Activated CD4-positive, alpha-beta T cell treated with anti-CD3 and anti-CD28 coated beads, Interleukin-2, amount 10 ng/mL, durations not matched to agents 24 days and 14 days (primary cell): Measurements from ENCODE around the gene SCAPER. TPM values are rescaled to one million over a fixed set of nuclear protein-coding genes. Genes with fewer than 3 reads are reported as not detected.

ENCODE experiments used
- DNase-seq: peaks from one replicate; pipeline ENCODE4 v3.0.0; 2022
- H3K27ac Mint-ChIP-seq: one replicate; pipeline ENCODE4 v1.8.0; 2022; ENCODE audit warnings: mild to moderate bottlenecking, mixed read lengths
- H3K27me3 Mint-ChIP-seq: one replicate; pipeline ENCODE4 v1.8.0; 2022; ENCODE audit warnings: mixed read lengths
- H3K36me3 Mint-ChIP-seq: one replicate; pipeline ENCODE4 v1.8.0; 2022; ENCODE audit warnings: low read depth, mild to moderate bottlenecking, mixed read lengths
- H3K4me1 Mint-ChIP-seq: one replicate; pipeline ENCODE4 v1.8.0; 2021; ENCODE audit warnings: mixed read lengths
- H3K4me3 Mint-ChIP-seq: one replicate; pipeline ENCODE4 v1.8.0; 2022; ENCODE audit warnings: mild to moderate bottlenecking, moderate library complexity, mixed read lengths
- H3K9me3 Mint-ChIP-seq: one replicate; pipeline ENCODE4 v1.8.0; 2021; ENCODE audit warnings: mixed read lengths
- intact Hi-C: fragments of 100-400 bp; cut with micrococcal nuclease; formaldehyde crosslinking; loops from one replicate; pipeline ENCODE4 v1.15.1; 2023
- total RNA-seq: library from RNA; stranded (reverse); gene quantifications from 2 replicates; pipeline ENCODE4 v1.2.3, GENCODE V29; 2022

The SCAPER gene
- total RNA-seq, 1 donor from 2014 or later: 31.0 TPM

DNA sequence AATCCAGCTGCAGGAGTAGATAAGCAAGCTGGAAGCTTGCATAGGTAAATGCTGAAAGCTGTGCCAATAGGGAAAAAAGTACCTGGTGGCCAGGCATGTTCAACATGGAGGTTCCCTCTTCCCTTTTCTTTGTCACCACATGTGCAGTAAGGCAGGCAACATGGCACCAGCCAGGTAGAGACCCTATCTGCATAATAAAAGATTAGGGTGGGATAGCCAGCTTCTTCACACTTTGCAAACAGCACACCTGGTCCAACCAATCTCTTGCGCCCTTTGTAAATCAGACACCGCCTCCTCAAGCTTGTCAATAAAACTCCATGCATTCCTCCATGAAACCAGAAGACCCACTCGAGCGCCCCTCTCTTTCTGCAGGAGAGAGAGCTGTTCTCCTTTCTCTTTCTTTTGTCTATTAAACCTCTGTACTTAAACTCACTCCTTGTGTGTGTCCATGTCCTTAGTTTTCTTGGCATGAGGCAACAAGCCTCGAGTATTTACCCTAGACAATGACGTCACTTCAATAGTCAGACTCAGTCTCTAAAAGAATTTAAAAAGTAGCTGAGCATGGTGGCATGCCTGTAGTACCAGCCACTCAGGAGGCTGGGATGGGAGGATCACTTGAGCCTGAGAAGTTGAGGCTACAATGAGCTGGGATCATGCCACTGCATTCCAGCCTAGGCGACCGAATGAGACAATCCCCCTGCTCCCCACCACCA, 256.3 kb downstream of the SCAPER start:
- Mint-ChIP-seq H3K27ac (no peak overlapping the region), H3K27me3 (peaks cover 2% of the 10 kb centered on the region), H3K9me3 (peaks cover 17% of the 10 kb centered on the region), H3K4me1 (peaks cover 6% of the 10 kb centered on the region), H3K36me3 (peaks cover 31% of the 10 kb centered on the region), H3K4me3 (no peak overlapping the region)
- no peak for DNase-seq
- intact Hi-C loops: no loop called here

DNA sequence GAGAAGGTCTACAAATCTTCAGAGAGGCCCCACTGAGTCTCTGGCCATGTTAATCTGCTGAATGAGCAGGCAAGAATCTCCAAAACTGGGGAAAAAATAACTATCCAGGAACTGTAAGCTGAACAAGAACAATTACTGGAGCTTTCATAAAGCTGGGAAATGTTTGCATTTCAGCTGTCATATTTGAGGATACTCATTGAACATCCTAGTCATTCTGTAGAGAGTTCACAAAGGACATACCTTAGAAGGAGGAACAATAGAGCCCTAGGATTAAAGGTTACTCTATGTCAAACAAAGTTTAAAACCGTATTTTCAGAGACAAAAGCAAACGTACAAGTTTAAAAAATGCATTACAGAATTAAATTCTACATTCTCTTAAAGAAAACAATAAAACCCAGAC, 257.5 kb downstream of the SCAPER start:
- no peaks in the 10 kb centered on the region for H3K4me1 Mint-ChIP-seq
- peaks cover 2% of the 10 kb centered on the region for H3K27me3 Mint-ChIP-seq
- peaks cover 18% of the 10 kb centered on the region for H3K36me3 Mint-ChIP-seq
- H3K4me3 Mint-ChIP-seq: no peak overlapping the region
- peaks cover 4% of the 10 kb centered on the region for H3K9me3 Mint-ChIP-seq
- DNase-seq: no peak
- no peak overlapping the region for H3K27ac Mint-ChIP-seq
- intact Hi-C loops: no loop called here

DNA sequence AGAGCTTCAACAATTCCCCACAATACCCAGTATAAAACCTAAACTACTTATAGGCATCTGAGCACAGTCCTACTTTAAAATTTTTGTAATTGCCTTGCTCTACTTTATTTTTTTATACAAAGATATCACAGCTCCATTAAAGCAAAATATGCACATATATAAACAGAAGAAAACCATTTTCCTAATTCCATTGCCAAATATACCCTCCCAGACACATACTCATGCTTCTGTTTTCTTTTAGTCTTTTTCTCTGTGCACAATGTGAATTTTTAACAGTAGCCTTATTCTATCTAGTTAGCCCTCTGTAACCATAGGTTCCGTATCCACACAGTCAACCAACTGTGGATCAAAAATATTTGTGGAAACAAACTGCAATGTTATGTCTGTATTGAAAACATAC, 260.5 kb downstream of the SCAPER start:
- intact Hi-C loops: no loop called here

DNA sequence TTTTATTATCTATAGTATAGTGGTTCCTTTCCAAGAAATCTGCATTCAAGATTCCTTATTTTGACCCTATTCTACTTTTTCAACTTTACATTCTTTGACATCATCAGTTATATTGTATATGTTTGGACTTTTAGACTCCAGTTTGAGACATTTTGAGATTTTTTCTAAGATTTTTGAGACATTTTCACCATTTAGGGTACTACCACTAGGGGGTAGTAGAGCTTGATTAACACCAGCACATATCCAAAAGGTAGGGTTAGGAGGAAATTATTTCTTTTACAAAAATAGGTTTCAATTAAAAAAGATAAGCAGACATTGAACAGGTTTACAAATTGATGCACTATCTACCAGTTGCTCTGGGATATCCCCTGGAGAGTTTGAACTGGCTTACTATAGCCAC, 262.5 kb downstream of the SCAPER start:
- H3K9me3 Mint-ChIP-seq: no peaks in the 10 kb centered on the region
- no peak overlapping the region for H3K27ac Mint-ChIP-seq
- H3K4me1 Mint-ChIP-seq: no peaks in the 10 kb centered on the region
- no peaks in the 10 kb centered on the region for H3K27me3 Mint-ChIP-seq
- no peak for DNase-seq
- intact Hi-C loops: no loop called here
- peaks cover 2% of the 10 kb centered on the region for H3K36me3 Mint-ChIP-seq
- no peak overlapping the region for H3K4me3 Mint-ChIP-seq

More for the DNA sequence above, 260.5 kb downstream of the SCAPER start:
- Mint-ChIP-seq H3K4me3 (no peak overlapping the region), H3K27me3 (no peaks in the 10 kb centered on the region), H3K4me1 (no peaks in the 10 kb centered on the region), H3K36me3 (peaks cover 9% of the 10 kb centered on the region), H3K9me3 (peaks cover 4% of the 10 kb centered on the region), H3K27ac (no peak overlapping the region)
- no peak for DNase-seq

DNA sequence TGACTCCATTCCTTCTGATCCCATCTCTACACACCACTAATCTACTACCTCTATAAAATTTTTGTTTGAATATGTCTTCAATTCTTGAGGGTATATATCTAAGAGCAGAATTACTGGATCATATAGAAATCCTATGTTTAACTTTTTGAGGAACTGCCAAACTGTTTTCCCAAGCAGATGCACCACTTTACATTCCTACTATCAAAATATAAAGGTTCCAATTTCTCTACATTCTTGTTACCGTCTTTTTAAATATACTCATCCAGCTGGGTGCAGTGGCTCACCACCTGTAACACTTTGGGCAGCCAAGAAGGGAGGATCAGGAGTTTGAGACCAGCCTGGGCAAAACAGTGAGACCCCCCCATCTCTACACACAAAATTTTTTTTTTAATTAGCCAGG, 268.0 kb downstream of the SCAPER start:
- peaks cover 6% of the 10 kb centered on the region for H3K9me3 Mint-ChIP-seq
- no peak overlapping the region for H3K4me3 Mint-ChIP-seq
- H3K4me1 Mint-ChIP-seq: no peaks in the 10 kb centered on the region
- DNase-seq: no peak
- H3K36me3 Mint-ChIP-seq: peaks cover 10% of the 10 kb centered on the region
- intact Hi-C loops: no loop called here
- H3K27me3 Mint-ChIP-seq: no peaks in the 10 kb centered on the region
- H3K27ac Mint-ChIP-seq: no peak overlapping the region

DNA sequence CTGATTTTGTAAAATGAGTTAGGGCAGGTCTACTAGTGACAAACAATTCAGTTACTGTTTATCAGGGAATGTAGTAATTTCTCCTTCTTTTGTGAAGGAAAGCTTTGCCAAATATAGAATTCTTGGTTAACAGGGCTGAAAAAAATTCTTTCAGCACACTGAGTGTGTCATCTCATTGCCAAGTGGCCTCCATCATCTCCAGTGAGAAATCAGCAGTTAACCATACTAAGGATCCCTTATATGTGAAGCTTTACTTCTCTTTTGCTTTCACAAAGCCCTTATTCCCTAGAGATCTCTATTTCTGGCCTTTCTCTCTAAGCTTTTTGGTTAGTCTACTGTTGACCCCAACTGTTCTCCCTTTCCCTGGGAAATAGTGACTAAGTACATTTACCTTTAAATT, 269.1 kb downstream of the SCAPER start:
- Mint-ChIP-seq H3K4me1 (no peaks in the 10 kb centered on the region), H3K9me3 (peaks cover 6% of the 10 kb centered on the region), H3K4me3 (no peak overlapping the region), H3K27me3 (no peaks in the 10 kb centered on the region), H3K36me3 (peaks cover 10% of the 10 kb centered on the region), H3K27ac (no peak overlapping the region)
- no peak for DNase-seq
- intact Hi-C loops: no loop called here

DNA sequence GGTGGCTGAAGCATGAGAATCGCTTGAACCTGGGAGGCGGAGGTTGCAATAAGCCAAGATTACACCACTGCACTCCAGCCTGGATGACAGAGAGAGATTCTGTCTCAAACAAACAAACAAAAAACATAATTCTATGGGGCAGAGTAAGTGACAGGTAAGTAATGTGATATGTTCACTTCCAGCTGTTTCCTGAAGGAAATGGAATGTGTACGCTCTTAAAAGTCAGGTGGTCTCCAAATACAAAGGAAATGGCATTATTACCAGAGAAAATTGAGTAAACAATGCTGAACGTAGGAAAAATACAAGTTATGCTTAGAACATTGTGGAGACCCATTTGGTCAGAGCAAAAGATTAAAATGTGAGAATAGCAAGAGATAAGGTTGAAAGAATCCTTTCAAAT, 278.5 kb downstream of the SCAPER start:
- H3K27ac Mint-ChIP-seq: no peak overlapping the region
- no peaks in the 10 kb centered on the region for H3K4me1 Mint-ChIP-seq
- intact Hi-C loops: no loop called here

DNA sequence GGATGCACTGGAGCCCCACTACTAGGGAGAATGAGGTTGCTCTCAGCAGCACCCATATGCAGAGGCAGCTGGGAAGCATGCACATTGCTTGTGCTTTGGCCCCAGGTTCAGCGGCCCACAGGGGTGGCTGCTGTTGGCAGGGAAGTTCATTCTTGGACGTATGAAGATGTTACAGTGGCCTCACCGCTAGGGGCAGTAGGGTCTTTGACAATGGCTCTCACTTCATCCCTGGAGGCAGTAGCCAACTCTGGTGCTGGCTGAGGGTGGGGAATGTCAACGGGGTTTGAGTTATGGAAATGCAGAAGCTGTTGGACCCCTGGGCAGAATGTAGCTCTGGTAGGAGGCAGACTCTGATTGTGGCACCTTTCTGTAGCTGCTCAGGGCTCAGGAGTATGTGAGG, 279.9 kb downstream of the SCAPER start:
- no peaks in the 10 kb centered on the region for H3K27me3 Mint-ChIP-seq
- peaks cover 5% of the 10 kb centered on the region for H3K36me3 Mint-ChIP-seq
- intact Hi-C loops: no loop called here
- no peak overlapping the region for H3K4me3 Mint-ChIP-seq
- H3K4me1 Mint-ChIP-seq: no peaks in the 10 kb centered on the region
- peaks cover 7% of the 10 kb centered on the region for H3K9me3 Mint-ChIP-seq
- DNase-seq: no peak
- H3K27ac Mint-ChIP-seq: no peak overlapping the region

More for the DNA sequence above, 278.5 kb downstream of the SCAPER start:
- H3K9me3 Mint-ChIP-seq: peaks cover 7% of the 10 kb centered on the region
- no peak for DNase-seq
- H3K4me3 Mint-ChIP-seq: no peak overlapping the region
- no peaks in the 10 kb centered on the region for H3K27me3 Mint-ChIP-seq
- peaks cover 5% of the 10 kb centered on the region for H3K36me3 Mint-ChIP-seq

DNA sequence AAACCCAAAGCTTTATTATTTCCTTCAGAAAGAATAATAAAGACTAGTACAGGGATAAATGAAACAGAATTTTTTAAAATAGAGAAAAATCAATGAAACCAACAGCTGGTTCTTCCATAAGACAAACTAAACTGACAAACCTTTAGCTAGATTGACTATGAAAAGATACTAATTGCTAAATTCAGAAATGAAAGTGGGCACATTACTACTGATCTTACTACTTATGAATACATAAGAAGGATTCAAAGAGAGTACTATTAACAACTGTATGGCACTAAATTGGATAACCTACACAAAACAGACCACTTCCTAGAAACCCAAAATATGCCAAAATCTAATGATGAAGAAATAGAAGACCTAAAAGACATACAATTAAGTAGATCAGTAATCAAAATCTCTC, 290.4 kb downstream of the SCAPER start:
- H3K36me3 Mint-ChIP-seq: peaks cover 27% of the 10 kb centered on the region
- H3K9me3 Mint-ChIP-seq: peaks cover 29% of the 10 kb centered on the region
- DNase-seq: no peak
- H3K27me3 Mint-ChIP-seq: no peaks in the 10 kb centered on the region
- intact Hi-C loops: no loop called here
- H3K4me1 Mint-ChIP-seq: peaks cover 1% of the 10 kb centered on the region
- H3K27ac Mint-ChIP-seq: no peak overlapping the region
- no peak overlapping the region for H3K4me3 Mint-ChIP-seq

DNA sequence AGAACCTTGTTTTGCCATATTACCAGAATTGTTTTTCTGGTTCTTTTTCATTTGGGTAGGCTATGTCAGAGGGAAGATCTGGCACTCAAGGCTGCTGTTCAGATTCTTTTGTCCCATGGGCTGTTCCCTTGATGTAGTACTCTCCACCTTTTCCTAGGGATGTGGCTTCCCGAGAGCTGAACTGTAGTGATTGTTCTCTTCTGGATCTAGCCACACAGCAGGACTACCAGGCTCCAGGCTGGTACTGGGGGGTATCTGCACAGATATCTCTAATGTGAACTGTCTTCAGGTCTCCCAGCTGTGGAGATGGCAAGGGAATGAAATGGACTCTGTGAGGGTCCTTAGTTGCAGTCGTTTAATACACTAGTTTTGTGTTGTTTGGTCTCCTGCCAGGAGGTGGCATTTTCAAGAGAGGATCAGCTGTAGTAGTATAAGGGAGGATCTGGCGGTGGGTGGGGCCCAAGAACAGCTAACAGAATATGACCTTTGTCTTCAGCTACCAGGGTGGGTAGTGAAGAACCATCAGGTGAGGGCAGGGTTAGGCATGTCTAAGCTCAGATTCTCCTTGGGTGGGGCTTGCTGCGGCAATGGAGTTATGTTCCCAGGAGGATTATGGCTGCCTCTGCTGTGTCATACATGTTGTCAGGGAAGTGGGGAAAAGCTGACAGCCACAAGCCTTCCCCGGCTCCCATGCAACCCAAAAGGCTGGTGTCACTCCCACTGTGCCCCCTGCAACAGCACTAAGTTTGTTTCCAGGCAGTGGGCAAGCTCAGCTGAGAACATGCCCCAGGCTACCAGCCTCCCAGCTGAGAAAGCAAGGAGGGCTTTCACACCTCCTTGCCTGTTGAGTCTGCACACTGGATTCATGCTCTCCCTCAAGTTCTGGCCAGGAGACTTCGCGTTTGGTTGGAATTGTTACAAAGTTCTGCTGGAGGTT, 316.1 kb downstream of the SCAPER start:
- Mint-ChIP-seq H3K9me3 (no peaks in the 10 kb centered on the region), H3K27ac (no peak overlapping the region), H3K4me1 (peaks cover 2% of the 10 kb centered on the region), H3K36me3 (no peaks in the 10 kb centered on the region), H3K27me3 (no peaks in the 10 kb centered on the region), H3K4me3 (no peak overlapping the region)
- no peak for DNase-seq
- intact Hi-C loops: no loop called here

DNA sequence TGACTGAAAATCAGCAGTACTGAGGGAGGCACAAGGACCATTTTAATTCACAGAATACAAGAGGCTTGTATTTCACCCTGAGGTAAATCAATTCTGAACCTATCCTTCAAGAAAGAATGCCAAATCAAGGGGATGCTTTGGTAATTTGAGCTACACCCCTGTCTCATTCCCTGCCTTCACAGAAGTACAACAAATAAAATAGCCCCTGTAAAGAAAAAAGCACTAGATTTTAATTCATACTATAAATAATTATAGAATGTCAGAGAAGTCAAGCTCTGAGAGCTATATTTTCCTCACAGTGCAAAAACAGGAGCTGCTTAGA, 319.6 kb downstream of the SCAPER start:
- Mint-ChIP-seq H3K27ac (no peak overlapping the region), H3K27me3 (no peaks in the 10 kb centered on the region), H3K36me3 (peaks cover 1% of the 10 kb centered on the region), H3K4me3 (no peak overlapping the region), H3K9me3 (peaks cover 13% of the 10 kb centered on the region), H3K4me1 (peaks cover 2% of the 10 kb centered on the region)
- intact Hi-C loops: no loop called here
- no peak for DNase-seq

DNA sequence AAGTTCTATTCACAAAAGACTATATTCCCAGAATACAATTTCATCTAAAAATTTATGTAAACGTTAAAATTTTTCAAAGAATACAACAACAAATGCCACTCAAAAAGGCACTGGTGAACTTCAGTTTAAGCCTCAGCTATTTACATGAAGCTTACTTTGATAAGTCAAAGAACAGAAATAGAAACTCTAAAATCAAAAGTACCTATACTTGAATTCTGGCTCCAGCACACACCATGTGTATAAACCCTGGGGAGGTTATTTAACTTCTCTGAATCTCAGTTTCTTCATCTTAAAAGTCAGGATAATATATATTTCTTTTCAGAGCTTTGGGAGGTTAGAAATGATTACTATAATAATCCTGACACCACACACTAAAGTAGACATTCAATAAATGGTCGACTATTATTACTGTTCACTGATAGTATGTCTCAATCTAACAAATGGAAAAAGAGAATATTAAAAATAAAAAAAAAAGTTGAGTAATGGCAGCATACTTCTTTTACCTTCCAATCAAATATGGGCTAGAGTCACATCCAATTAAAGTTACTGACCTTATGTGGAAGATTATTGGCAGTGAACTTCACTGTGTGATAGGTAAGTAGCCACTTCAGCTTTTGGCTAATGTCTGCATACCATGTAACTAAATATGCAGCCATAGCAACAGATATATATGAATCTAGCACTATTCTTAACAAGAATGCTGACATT, 320.1 kb downstream of the SCAPER start:
- Mint-ChIP-seq H3K27ac (no peak overlapping the region), H3K27me3 (no peaks in the 10 kb centered on the region), H3K36me3 (peaks cover 1% of the 10 kb centered on the region), H3K9me3 (peaks cover 14% of the 10 kb centered on the region), H3K4me3 (no peak overlapping the region), H3K4me1 (peaks cover 2% of the 10 kb centered on the region)
- intact Hi-C loops: no loop called here
- DNase-seq: no peak

DNA sequence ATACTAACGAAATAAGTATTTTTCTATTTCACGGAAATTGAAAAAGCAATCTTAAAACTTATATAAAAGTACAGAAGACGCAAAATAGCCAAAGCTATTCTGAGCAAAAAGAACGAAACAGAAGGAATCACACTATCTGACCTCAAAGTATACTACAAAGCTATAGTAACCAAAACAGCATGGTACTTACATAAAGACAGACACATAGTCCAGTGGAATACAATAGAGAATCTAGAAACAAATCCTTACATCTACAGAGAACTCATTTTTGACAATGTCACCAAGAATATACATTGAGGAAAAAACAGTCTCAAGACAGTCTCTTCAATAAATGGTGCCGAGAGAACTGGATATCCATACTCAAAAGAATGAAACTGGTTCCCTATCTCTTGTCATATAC, 322.6 kb downstream of the SCAPER start:
- Mint-ChIP-seq H3K4me3 (no peak overlapping the region), H3K36me3 (peaks cover 6% of the 10 kb centered on the region), H3K4me1 (peaks cover 4% of the 10 kb centered on the region), H3K9me3 (peaks cover 17% of the 10 kb centered on the region), H3K27ac (no peak overlapping the region), H3K27me3 (no peaks in the 10 kb centered on the region)
- intact Hi-C loops: no loop called here
- DNase-seq: no peak
